ENCODE data around the gene LGALS3BP. TPM values are rescaled to one million over a fixed set of nuclear protein-coding genes. Genes with fewer than 3 reads are reported as not detected.

LGALS3BP gene
- total and polyA plus RNA-seq, 2 of the 13 experiments (the other 11 are each of a cell fraction or from before 2014, with no cell fraction given): 137 to 332 TPM

DNA sequence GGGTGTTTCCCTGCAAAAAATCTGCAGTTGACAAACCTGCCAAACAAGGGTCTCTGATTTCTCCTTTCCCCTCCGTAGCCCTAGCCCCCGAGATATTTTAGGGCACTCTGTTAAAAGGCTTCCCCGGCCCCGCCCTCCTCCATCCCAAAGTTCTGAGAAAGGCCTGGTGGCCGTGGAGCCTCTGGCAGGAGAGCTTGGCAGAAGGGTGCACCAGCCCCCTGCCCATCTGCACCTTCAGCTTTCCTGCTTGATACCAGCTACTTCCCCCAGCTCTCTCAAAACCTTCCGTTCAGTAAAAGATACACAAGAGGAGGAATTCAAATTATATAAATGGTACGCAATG is 30.6 kb upstream of the LGALS3BP start (continued):
- TF ChIP-seq, protein P1, sequence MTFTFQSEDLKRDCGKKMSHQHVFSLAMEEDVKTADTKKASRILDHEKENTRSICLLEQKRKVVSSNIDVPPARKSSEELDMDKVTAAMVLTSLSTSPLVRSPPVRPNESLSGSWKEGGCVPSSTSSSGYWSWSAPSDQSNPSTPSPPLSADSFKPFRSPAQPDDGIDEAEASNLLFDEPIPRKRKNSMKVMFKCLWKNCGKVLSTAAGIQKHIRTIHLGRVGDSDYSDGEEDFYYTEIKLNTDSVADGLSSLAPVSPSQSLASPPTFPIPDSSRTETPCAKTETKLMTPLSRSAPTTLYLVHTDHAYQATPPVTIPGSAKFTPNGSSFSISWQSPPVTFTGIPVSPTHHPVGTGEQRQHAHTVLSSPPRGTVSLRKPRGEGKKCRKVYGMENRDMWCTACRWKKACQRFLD (CRISPR knock-in tag; IDR thresholded peaks at IDR 0.05; ENCODE audit: borderline replicate concordance): no peak
- TF ChIP-seq ZNF720 (CRISPR knock-in tag; IDR thresholded peaks at IDR 0.05) (no peak), SOX5 (CRISPR knock-in tag; IDR thresholded peaks at IDR 0.05; ENCODE audit: borderline replicate concordance) (no peak), ZFP41 (CRISPR knock-in tag; IDR thresholded peaks at IDR 0.05; ENCODE audit: borderline replicate concordance) (0 out of 2 replicates have a peak, but pooled peaks have one; percentile 6), HHEX (CRISPR knock-in tag; IDR thresholded peaks at IDR 0.05) (no peak), ZNF589 (CRISPR knock-in tag; conservative IDR thresholded peaks at IDR 0.05) (no peak), ZNF615 (CRISPR knock-in tag; IDR thresholded peaks at IDR 0.05; ENCODE audit: borderline replicate concordance) (no peak), ATF7 (IDR thresholded peaks at IDR 0.05) (no peak), ATF7 (CRISPR knock-in tag; IDR thresholded peaks at IDR 0.05) (no peak), KMT2A (CRISPR knock-in tag; IDR thresholded peaks at IDR 0.05) (no peak), SMC3 (IDR thresholded peaks at IDR 0.05; ENCODE audit: low read length) (no peak), MIXL1 (CRISPR knock-in tag; IDR thresholded peaks at IDR 0.05) (no peak), ZNF550 (CRISPR knock-in tag; IDR thresholded peaks at IDR 0.05; ENCODE audit: borderline replicate concordance) (no peak), NRL (CRISPR knock-in tag; IDR thresholded peaks at IDR 0.05; ENCODE audit: borderline replicate concordance) (0 out of 2 replicates have a peak, but pooled peaks have one; percentile 7)
- TF ChIP-seq, protein P2, sequence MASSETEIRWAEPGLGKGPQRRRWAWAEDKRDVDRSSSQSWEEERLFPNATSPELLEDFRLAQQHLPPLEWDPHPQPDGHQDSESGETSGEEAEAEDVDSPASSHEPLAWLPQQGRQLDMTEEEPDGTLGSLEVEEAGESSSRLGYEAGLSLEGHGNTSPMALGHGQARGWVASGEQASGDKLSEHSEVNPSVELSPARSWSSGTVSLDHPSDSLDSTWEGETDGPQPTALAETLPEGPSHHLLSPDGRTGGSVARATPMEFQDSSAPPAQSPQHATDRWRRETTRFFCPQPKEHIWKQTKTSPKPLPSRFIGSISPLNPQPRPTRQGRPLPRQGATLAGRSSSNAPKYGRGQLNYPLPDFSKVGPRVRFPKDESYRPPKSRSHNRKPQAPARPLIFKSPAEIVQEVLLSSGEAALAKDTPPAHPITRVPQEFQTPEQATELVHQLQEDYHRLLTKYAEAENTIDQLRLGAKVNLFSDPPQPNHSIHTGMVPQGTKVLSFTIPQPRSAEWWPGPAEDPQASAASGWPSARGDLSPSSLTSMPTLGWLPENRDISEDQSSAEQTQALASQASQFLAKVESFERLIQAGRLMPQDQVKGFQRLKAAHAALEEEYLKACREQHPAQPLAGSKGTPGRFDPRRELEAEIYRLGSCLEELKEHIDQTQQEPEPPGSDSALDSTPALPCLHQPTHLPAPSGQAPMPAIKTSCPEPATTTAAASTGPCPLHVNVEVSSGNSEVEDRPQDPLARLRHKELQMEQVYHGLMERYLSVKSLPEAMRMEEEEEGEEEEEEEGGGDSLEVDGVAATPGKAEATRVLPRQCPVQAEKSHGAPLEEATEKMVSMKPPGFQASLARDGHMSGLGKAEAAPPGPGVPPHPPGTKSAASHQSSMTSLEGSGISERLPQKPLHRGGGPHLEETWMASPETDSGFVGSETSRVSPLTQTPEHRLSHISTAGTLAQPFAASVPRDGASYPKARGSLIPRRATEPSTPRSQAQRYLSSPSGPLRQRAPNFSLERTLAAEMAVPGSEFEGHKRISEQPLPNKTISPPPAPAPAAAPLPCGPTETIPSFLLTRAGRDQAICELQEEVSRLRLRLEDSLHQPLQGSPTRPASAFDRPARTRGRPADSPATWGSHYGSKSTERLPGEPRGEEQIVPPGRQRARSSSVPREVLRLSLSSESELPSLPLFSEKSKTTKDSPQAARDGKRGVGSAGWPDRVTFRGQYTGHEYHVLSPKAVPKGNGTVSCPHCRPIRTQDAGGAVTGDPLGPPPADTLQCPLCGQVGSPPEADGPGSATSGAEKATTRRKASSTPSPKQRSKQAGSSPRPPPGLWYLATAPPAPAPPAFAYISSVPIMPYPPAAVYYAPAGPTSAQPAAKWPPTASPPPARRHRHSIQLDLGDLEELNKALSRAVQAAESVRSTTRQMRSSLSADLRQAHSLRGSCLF (CRISPR knock-in tag; IDR thresholded peaks at IDR 0.05; ENCODE audit: borderline replicate concordance): no peak
- TF ChIP-seq, protein P3, sequence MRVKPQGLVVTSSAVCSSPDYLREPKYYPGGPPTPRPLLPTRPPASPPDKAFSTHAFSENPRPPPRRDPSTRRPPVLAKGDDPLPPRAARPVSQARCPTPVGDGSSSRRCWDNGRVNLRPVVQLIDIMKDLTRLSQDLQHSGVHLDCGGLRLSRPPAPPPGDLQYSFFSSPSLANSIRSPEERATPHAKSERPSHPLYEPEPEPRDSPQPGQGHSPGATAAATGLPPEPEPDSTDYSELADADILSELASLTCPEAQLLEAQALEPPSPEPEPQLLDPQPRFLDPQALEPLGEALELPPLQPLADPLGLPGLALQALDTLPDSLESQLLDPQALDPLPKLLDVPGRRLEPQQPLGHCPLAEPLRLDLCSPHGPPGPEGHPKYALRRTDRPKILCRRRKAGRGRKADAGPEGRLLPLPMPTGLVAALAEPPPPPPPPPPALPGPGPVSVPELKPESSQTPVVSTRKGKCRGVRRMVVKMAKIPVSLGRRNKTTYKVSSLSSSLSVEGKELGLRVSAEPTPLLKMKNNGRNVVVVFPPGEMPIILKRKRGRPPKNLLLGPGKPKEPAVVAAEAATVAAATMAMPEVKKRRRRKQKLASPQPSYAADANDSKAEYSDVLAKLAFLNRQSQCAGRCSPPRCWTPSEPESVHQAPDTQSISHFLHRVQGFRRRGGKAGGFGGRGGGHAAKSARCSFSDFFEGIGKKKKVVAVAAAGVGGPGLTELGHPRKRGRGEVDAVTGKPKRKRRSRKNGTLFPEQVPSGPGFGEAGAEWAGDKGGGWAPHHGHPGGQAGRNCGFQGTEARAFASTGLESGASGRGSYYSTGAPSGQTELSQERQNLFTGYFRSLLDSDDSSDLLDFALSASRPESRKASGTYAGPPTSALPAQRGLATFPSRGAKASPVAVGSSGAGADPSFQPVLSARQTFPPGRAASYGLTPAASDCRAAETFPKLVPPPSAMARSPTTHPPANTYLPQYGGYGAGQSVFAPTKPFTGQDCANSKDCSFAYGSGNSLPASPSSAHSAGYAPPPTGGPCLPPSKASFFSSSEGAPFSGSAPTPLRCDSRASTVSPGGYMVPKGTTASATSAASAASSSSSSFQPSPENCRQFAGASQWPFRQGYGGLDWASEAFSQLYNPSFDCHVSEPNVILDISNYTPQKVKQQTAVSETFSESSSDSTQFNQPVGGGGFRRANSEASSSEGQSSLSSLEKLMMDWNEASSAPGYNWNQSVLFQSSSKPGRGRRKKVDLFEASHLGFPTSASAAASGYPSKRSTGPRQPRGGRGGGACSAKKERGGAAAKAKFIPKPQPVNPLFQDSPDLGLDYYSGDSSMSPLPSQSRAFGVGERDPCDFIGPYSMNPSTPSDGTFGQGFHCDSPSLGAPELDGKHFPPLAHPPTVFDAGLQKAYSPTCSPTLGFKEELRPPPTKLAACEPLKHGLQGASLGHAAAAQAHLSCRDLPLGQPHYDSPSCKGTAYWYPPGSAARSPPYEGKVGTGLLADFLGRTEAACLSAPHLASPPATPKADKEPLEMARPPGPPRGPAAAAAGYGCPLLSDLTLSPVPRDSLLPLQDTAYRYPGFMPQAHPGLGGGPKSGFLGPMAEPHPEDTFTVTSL (CRISPR knock-in tag; IDR thresholded peaks at IDR 0.05; ENCODE audit: borderline replicate concordance): no peak
- TF ChIP-seq, protein P4, sequence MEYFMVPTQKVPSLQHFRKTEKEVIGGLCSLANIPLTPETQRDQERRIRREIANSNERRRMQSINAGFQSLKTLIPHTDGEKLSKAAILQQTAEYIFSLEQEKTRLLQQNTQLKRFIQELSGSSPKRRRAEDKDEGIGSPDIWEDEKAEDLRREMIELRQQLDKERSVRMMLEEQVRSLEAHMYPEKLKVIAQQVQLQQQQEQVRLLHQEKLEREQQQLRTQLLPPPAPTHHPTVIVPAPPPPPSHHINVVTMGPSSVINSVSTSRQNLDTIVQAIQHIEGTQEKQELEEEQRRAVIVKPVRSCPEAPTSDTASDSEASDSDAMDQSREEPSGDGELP (IDR thresholded peaks at IDR 0.05; ENCODE audit: borderline replicate concordance, low read depth): no peak

All from HepG2 (cell line).